HG02943 (cell line): Measurements from ENCODE around the gene ANP32B.
A peak's percentile ranks its signal among the peaks of the same experiment; 100 is the strongest.

ENCODE experiments used
- ATAC-seq: cut with Tn5 transposase; IDR thresholded peaks from one replicate; pipeline ENCODE4 v1.9.1; 2021; ENCODE audit warnings: mild to moderate bottlenecking, low read depth, moderate library complexity; ENCODE audit not compliant: unreplicated experiment

The ANP32B gene

GRCh38 chr9:98056269-98057137 lies 73.4 kb downstream of the ANP32B start, which contains the start of gene NANS:
NANS (plus strand) TSS chr9:98056732; CDS start chr9:98056809, 77 bp downstream.
- peak; percentile 95 for ATAC-seq

GRCh38 chr9:98057138-98057799 lies 74.1 kb downstream of the ANP32B start:
- ATAC-seq, result no peak

- no peak for ATAC-seq
Observed at GRCh38 chr9:98062161-98062560, 79.0 kb downstream of the ANP32B start.

- ATAC-seq, result no peak
Observed at GRCh38 chr9:98064623-98065392, 81.7 kb downstream of the ANP32B start.
